GM12865 (cell line): Measurements from ENCODE around the gene TIGD6.
"Not testable (repeated sequence)": the region's sequence is repeated elsewhere in the genome, so short reads cannot be mapped to it uniquely, and the experiment has no call there.

Source experiments
- DNase-seq: peaks from one replicate; pipeline ENCODE4 v3.0.0; 2010; ENCODE audit warnings: low read depth
- H3K4me3 ChIP-seq: 2 replicates; pipeline ENCODE4 v1.5.1; 2011; ENCODE audit warnings: mild to moderate bottlenecking, low read depth, low read length, control low read depth
- CTCF ChIP-seq: IDR thresholded peaks from 2 replicates; pipeline ENCODE4 v1.5.1; 2011; ENCODE audit warnings: low read length, control low read depth, low read depth, inconsistent platforms; ENCODE audit not compliant: insufficient read depth; ENCODE audit errors: missing control alignments

TIGD6 gene

GRCh38 chr5:149956685-149957084 lies 43.8 kb downstream of the TIGD6 start:
- no peak overlapping the region for H3K4me3 ChIP-seq
- TF ChIP-seq CTCF = no peak
- DNase-seq = no peak

- TF ChIP-seq CTCF = no peak
Observed at GRCh38 chr5:149954798-149955197, 45.7 kb downstream of the TIGD6 start.

GRCh38 chr5:149953436-149954121 lies 46.9 kb downstream of the TIGD6 start:
- DNase-seq = no peak
- no peak for TF ChIP-seq CTCF
- H3K4me3 ChIP-seq = no peak overlapping the region

More at GRCh38 chr5:149954798-149955197, 45.7 kb downstream of the TIGD6 start:
- no peak overlapping the region for H3K4me3 ChIP-seq
- no peak for DNase-seq

GRCh38 chr5:149951138-149951749 lies 49.2 kb downstream of the TIGD6 start:
- TF ChIP-seq CTCF = peak; percentile 12

GRCh38 chr5:149948993-149949392 lies 51.5 kb downstream of the TIGD6 start:
- H3K4me3 ChIP-seq = no peak overlapping the region

More at GRCh38 chr5:149951138-149951749, 49.2 kb downstream of the TIGD6 start:
- no peak overlapping the region for H3K4me3 ChIP-seq
- peak; percentile 21 for DNase-seq

GRCh38 chr5:149946118-149946517 lies 54.3 kb downstream of the TIGD6 start:
- H3K4me3 ChIP-seq = no peak overlapping the region
- no peak for DNase-seq
- TF ChIP-seq CTCF = no peak

More at GRCh38 chr5:149948993-149949392, 51.5 kb downstream of the TIGD6 start:
- DNase-seq = no peak
- no peak for TF ChIP-seq CTCF

GRCh38 chr5:149944666-149945065 lies 55.8 kb downstream of the TIGD6 start, which contains the start of gene PDE6A:
TSS of gene PDE6A (minus strand) at chr5:149944793. CDS start at chr5:149944673, 120 bp downstream.
- H3K4me3 ChIP-seq = no peak within 1 kb of the TSS
- no peak for TF ChIP-seq CTCF
- DNase-seq = no peak

- not testable (repeated sequence) for H3K4me3 ChIP-seq
Observed at GRCh38 chr5:149943177-149943949, 57.1 kb downstream of the TIGD6 start.

More at GRCh38 chr5:149943177-149943949, 57.1 kb downstream of the TIGD6 start:
- not testable (repeated sequence) for DNase-seq
